ENCODE results near the gene SLC35E4.

- TF ChIP-seq GATA2 (IDR thresholded peaks at IDR 0.05; ENCODE audit: low read depth, low read length) (no peak), GATA3 (IDR thresholded peaks at IDR 0.05; ENCODE audit: low read depth, low read length) (no peak)
Observed at GRCh38 chr22:30636226-30637077, 871 bp downstream of the SLC35E4 start.

All from SH-SY5Y (cell line).